ENCODE measurements around the gene CES2.

DNA sequence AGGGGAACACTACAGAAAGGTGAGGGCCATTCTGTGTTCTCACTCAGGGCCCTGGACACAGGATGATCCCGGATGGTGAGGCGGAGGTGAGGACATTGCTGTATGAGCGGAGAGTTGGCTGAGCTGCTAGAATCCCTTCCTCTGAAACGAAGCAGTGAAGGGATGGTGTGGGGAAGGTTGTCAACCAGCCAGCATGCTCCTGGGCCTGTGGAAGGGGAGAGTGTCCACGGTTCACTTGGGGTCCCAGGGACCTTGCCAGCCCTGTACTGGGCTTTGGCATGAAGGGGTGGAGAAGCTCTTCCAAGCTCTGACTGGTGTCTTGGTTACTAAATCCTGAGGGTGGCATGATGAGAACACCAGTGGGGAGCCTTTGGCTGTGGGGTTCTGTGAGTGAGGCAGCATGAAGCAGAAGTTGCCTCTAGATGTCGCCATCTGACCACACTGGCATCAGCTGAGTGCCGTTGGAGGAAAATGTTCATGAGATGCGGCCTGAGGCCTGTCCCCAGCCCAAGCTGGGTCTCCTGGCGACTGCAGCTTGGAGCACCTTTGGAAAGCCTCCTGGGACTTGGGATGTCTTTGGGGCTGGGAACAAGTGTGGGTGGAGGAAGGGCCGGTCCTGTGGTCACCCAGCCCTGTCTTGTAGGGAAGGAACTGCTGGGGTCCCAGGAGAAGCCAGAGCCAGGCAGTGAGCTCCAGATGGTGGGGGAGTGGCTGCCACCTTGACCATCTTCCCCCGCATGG is 40.2 kb upstream of the CES2 start:
- TF ChIP-seq, protein P1, sequence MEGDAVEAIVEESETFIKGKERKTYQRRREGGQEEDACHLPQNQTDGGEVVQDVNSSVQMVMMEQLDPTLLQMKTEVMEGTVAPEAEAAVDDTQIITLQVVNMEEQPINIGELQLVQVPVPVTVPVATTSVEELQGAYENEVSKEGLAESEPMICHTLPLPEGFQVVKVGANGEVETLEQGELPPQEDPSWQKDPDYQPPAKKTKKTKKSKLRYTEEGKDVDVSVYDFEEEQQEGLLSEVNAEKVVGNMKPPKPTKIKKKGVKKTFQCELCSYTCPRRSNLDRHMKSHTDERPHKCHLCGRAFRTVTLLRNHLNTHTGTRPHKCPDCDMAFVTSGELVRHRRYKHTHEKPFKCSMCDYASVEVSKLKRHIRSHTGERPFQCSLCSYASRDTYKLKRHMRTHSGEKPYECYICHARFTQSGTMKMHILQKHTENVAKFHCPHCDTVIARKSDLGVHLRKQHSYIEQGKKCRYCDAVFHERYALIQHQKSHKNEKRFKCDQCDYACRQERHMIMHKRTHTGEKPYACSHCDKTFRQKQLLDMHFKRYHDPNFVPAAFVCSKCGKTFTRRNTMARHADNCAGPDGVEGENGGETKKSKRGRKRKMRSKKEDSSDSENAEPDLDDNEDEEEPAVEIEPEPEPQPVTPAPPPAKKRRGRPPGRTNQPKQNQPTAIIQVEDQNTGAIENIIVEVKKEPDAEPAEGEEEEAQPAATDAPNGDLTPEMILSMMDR (IDR thresholded peaks at IDR 0.05; ENCODE audit: borderline replicate concordance, extremely low read depth, low read length, poor library complexity, severe bottlenecking): peak; percentile 70
- no peak for TF ChIP-seq EZH2 (IDR thresholded peaks at IDR 0.05; ENCODE audit: borderline replicate concordance, low read depth, low read length, severe bottlenecking)
